Tibial nerve (tissue), 4 donors: ENCODE results near the gene SF3B1.

Source experiments
- EP300 ChIP-seq, 2 donors: sonication (generic); formaldehyde crosslinking; IDR thresholded peaks; one replicate each; pipeline ENCODE4 v1.6.1; 2017; ENCODE audit warnings: antibody characterized with exemption in 2 of 2, mild to moderate bottlenecking in 1 of 2
- TF ChIP-seq, protein P1 (sequence below), 5 experiments: fragments of 200-600 bp in 3 of 5; fragments of 450-650 bp in 2 of 5; sonication (generic) in 3 of 5; IDR thresholded peaks; one replicate each; pipeline ENCODE4 v1.5.1; 2016 to 2019; ENCODE audit warnings: antibody characterized with exemption in 5 of 5, mild to moderate bottlenecking in 3 of 5, moderate library complexity in 2 of 5

- TF ChIP-seq, protein P1, sequence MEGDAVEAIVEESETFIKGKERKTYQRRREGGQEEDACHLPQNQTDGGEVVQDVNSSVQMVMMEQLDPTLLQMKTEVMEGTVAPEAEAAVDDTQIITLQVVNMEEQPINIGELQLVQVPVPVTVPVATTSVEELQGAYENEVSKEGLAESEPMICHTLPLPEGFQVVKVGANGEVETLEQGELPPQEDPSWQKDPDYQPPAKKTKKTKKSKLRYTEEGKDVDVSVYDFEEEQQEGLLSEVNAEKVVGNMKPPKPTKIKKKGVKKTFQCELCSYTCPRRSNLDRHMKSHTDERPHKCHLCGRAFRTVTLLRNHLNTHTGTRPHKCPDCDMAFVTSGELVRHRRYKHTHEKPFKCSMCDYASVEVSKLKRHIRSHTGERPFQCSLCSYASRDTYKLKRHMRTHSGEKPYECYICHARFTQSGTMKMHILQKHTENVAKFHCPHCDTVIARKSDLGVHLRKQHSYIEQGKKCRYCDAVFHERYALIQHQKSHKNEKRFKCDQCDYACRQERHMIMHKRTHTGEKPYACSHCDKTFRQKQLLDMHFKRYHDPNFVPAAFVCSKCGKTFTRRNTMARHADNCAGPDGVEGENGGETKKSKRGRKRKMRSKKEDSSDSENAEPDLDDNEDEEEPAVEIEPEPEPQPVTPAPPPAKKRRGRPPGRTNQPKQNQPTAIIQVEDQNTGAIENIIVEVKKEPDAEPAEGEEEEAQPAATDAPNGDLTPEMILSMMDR (IDR thresholded peaks at IDR 0.05) = no peak
- no peak for TF ChIP-seq EP300 (IDR thresholded peaks at IDR 0.05)
Observed at GRCh38 chr2:197425550-197425949, 9.3 kb downstream of the SF3B1 start.
